Measurements from ENCODE around the gene RNF40. TPM values are rescaled to one million over a fixed set of nuclear protein-coding genes. Genes with fewer than 3 reads are reported as not detected.

Gene RNF40
- polyA plus RNA-seq, 1 experiment, result 82.4 TPM

DNA sequence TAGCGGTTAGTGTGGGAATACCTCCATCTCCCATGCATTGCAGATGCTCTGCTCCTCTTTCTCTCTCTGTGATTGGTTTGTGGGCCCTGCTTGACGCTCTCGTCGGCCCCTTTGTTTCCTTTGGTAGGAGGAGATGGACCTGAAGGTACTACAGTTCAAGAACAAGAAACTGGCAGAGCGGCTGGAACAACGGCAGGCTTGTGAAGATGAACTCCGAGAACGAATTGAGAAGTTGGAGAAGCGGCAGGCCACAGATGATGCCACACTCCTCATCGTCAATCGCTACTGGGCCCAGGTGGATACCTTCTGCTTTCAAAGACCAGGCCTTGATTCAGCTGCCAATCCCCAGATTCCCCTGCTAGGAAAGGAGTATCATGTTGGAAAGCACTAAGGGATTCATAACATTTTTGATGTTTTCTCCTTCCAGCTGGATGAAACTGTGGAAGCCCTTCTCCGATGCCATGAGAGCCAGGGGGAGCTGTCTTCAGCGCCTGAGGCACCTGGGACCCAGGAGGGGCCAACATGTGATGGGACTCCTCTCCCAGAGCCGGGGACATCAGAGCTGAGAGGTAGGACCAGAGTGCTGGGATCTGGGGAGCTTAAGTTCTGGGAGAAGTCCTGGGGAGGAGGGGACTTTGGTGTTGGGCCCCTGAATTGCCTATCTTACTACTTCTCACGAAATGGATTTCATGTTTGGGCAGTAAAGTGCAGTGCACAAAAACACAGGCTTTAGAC lies 1.0 kb downstream of the RNF40 start:
- peaks cover 35% of the 10 kb centered on the region for H3K36me3 ChIP-seq (ENCODE audit: control insufficient read depth, insufficient read depth, low read length)
- POLR2A ChIA-PET, result no interaction called here
- CTCF ChIA-PET, result interaction anchor here (0.9 to 1.6 kb wide), 2 partner anchors 16 to 178 kb away, joined by 3 to 5 read pairs; no protein-coding TSS in a partner anchor
- H3K27me3 ChIP-seq (ENCODE audit: control insufficient read depth, insufficient read depth, low read length), result no peaks in the 10 kb centered on the region
- peak overlapping the region; percentile 74 for H3K4me3 ChIP-seq (ENCODE audit: low read depth, low read length)
- no peak for DNase-seq (ENCODE audit: low read depth)
- TF ChIP-seq, protein P1, sequence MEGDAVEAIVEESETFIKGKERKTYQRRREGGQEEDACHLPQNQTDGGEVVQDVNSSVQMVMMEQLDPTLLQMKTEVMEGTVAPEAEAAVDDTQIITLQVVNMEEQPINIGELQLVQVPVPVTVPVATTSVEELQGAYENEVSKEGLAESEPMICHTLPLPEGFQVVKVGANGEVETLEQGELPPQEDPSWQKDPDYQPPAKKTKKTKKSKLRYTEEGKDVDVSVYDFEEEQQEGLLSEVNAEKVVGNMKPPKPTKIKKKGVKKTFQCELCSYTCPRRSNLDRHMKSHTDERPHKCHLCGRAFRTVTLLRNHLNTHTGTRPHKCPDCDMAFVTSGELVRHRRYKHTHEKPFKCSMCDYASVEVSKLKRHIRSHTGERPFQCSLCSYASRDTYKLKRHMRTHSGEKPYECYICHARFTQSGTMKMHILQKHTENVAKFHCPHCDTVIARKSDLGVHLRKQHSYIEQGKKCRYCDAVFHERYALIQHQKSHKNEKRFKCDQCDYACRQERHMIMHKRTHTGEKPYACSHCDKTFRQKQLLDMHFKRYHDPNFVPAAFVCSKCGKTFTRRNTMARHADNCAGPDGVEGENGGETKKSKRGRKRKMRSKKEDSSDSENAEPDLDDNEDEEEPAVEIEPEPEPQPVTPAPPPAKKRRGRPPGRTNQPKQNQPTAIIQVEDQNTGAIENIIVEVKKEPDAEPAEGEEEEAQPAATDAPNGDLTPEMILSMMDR (IDR thresholded peaks at IDR 0.05; ENCODE audit: insufficient read depth, low read depth, low read length), result no peak

DNA sequence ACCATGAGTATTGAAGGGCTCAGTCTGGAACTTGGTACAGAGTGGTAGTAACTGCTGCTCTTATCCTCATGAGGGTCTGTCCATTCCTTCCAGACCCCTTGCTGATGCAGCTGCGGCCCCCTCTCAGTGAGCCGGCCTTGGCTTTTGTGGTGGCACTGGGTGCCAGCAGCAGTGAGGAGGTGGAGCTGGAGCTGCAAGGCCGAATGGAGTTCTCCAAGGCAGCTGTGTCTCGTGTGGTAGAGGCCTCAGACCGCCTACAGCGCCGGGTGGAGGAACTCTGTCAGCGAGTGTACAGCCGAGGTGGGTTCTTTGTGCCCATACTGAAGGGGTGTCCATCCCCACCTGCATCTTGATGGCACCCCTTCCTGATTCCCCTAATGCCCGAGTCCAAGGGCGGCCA lies 2.0 kb downstream of the RNF40 start:
- TF ChIP-seq, protein P1 (IDR thresholded peaks at IDR 0.05; ENCODE audit: insufficient read depth, low read depth, low read length), result no peak
- DNase-seq (ENCODE audit: low read depth), result no peak
- ChIA-PET POLR2A (no interaction called here), CTCF (interaction anchor here (1.6 kb wide), 1 partner anchor 177 kb away, joined by 5 read pairs; no protein-coding TSS in a partner anchor)
- Histone ChIP-seq H3K4me3 (ENCODE audit: low read depth, low read length) (no peak overlapping the region), H3K27me3 (ENCODE audit: control insufficient read depth, insufficient read depth, low read length) (no peaks in the 10 kb centered on the region), H3K36me3 (ENCODE audit: control insufficient read depth, insufficient read depth, low read length) (peaks cover 45% of the 10 kb centered on the region)

DNA sequence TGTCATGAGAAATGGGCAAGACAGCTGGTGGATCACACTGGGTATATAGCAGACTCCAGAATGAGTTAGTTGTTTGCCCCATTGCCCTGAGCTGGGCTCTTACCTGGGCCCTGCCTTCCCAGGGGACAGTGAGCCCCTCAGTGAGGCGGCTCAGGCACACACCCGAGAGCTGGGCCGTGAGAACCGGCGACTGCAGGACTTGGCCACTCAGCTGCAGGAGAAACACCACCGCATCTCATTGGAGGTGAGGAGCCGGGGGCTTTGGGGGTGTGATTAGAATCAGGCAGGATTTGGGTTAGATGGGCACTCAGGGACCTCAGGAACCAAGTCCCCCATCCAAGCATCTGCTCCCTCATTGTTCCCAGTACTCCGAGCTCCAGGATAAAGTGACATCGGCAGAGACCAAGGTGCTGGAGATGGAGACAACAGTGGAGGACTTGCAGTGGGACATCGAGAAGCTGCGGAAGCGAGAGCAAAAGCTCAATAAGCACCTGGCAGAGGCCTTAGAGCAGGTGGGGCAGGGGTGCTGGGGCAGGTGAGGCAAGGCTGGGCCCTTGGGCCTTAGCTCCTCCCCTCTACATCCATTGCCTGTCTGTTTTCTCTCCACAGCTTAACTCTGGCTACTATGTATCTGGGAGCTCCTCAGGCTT lies 2.8 kb downstream of the RNF40 start:
- ChIA-PET CTCF (no interaction called here), POLR2A (no interaction called here)
- Histone ChIP-seq H3K27me3 (ENCODE audit: control insufficient read depth, insufficient read depth, low read length) (no peaks in the 10 kb centered on the region), H3K4me3 (ENCODE audit: low read depth, low read length) (no peak overlapping the region), H3K36me3 (ENCODE audit: control insufficient read depth, insufficient read depth, low read length) (peaks cover 51% of the 10 kb centered on the region)
- TF ChIP-seq, protein P1 (IDR thresholded peaks at IDR 0.05; ENCODE audit: insufficient read depth, low read depth, low read length), result no peak
- no peak for DNase-seq (ENCODE audit: low read depth)

DNA sequence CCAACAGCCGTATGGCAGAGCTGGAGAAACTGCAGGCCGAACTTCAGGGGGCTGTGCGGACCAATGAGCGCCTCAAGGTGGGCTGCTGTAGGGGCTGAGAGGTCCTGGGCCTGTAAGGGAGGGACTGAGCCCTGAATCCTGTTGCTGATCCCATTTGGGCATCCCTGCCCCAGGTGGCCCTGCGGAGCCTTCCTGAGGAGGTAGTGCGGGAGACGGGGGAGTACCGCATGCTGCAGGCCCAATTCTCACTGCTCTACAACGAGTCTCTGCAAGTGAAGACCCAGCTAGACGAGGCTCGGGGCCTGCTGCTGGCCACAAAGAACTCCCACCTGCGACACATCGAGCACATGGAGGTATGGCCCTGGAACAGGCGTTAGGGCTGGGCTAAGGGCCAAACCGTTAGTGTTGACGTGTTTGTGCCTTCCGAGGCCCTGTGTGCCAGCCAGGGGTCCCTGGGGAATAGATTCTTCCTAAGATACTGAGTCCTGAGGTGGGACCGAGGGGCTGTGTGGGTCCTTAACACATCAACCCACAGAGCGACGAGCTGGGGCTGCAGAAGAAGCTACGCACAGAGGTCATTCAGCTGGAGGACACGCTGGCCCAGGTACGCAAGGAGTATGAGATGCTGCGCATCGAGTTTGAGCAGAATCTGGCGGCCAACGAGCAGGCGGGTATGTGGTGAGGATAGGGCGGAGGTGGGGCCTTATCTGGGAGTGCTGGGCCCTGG lies 4.2 kb downstream of the RNF40 start:
- Histone ChIP-seq H3K36me3 (ENCODE audit: control insufficient read depth, insufficient read depth, low read length) (peaks cover 54% of the 10 kb centered on the region), H3K27me3 (ENCODE audit: control insufficient read depth, insufficient read depth, low read length) (no peaks in the 10 kb centered on the region), H3K4me3 (ENCODE audit: low read depth, low read length) (no peak overlapping the region)
- TF ChIP-seq, protein P1 (IDR thresholded peaks at IDR 0.05; ENCODE audit: insufficient read depth, low read depth, low read length), result no peak
- CTCF ChIA-PET, result no interaction called here
- POLR2A ChIA-PET, result no interaction called here
- no peak for DNase-seq (ENCODE audit: low read depth)

DNA sequence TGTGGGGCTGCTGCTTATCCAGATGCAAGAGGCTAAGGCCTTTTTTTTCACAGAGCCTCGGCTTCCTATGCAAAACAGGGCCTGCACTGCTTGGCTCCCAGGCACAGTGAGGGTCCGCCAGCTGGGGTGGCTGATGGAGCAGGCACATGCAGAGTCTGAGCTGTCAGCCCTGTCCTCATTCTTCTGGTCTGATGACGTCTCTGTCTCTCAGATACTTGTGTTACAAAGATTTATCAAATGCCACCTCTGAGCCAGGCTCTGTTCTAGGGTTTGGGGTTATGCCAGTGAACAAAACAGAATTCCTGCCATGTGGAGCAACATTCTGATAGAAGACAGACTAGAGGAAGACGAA lies 4.8 kb downstream of the RNF40 start:
- TF ChIP-seq, protein P1 (IDR thresholded peaks at IDR 0.05; ENCODE audit: insufficient read depth, low read depth, low read length), result no peak
- Histone ChIP-seq H3K36me3 (ENCODE audit: control insufficient read depth, insufficient read depth, low read length) (peaks cover 59% of the 10 kb centered on the region), H3K4me3 (ENCODE audit: low read depth, low read length) (no peak overlapping the region), H3K27me3 (ENCODE audit: control insufficient read depth, insufficient read depth, low read length) (no peaks in the 10 kb centered on the region)
- ChIA-PET CTCF (no interaction called here), POLR2A (no interaction called here)
- no peak for DNase-seq (ENCODE audit: low read depth)

Data from BJ (cell line).